ENCODE results near the gene GSTM2. TPM values are rescaled to one million over a fixed set of nuclear protein-coding genes. Genes with fewer than 3 reads are reported as not detected.
A peak's percentile ranks its signal among the peaks of the same experiment; 100 is the strongest.
"Not testable (repeated sequence)": the region's sequence is repeated elsewhere in the genome, so short reads cannot be mapped to it uniquely, and the experiment has no call there.

Gene GSTM2
- total RNA-seq, 1 donor from 2014 or later, result 76.9 TPM

GRCh38 chr1:109658533-109659042 is 9.3 kb upstream of the GSTM2 start:
- DNase-seq (ENCODE audit: low spot score, unreplicated experiment), result no peak
- no peak for TF ChIP-seq CTCF (IDR thresholded peaks at IDR 0.05; ENCODE audit: unreplicated experiment)
- Mint-ChIP-seq H3K36me3 (ENCODE audit: insufficient read depth) (peaks cover 10% of the 10 kb centered on the region), H3K27ac (no peak overlapping the region), H3K4me3 (ENCODE audit: low read depth) (peak overlapping the region; percentile 37), H3K4me1 (ENCODE audit: low read depth) (peaks cover 10% of the 10 kb centered on the region), H3K27me3 (peaks cover 9% of the 10 kb centered on the region), H3K9me3 (ENCODE audit: low read depth) (no peaks in the 10 kb centered on the region)

- no peak for DNase-seq (ENCODE audit: low spot score, unreplicated experiment)
- H3K9me3 Mint-ChIP-seq (ENCODE audit: low read depth), result no peaks in the 10 kb centered on the region
- H3K36me3 Mint-ChIP-seq (ENCODE audit: insufficient read depth), result peaks cover 10% of the 10 kb centered on the region
- no peak overlapping the region for H3K4me3 Mint-ChIP-seq (ENCODE audit: low read depth)
- peaks cover 7% of the 10 kb centered on the region for H3K27me3 Mint-ChIP-seq
- H3K27ac Mint-ChIP-seq, result no peak overlapping the region
- H3K4me1 Mint-ChIP-seq (ENCODE audit: low read depth), result peaks cover 9% of the 10 kb centered on the region
- TF ChIP-seq CTCF (IDR thresholded peaks at IDR 0.05; ENCODE audit: unreplicated experiment), result no peak
These were observed 8.7 kb upstream of the GSTM2 start for GRCh38 chr1:109659145-109659544.

- Mint-ChIP-seq H3K4me1 (ENCODE audit: low read depth) (peaks cover 5% of the 10 kb centered on the region), H3K36me3 (ENCODE audit: insufficient read depth) (peaks cover 10% of the 10 kb centered on the region), H3K27ac (peak overlapping the region; percentile 41), H3K4me3 (ENCODE audit: low read depth) (no peak overlapping the region), H3K9me3 (ENCODE audit: low read depth) (no peaks in the 10 kb centered on the region), H3K27me3 (no peaks in the 10 kb centered on the region)
- no peak for TF ChIP-seq CTCF (IDR thresholded peaks at IDR 0.05; ENCODE audit: unreplicated experiment)
- DNase-seq (ENCODE audit: low spot score, unreplicated experiment), result no peak
These were observed 7.7 kb upstream of the GSTM2 start for GRCh38 chr1:109659997-109660690.

- not testable (repeated sequence) for H3K9me3 Mint-ChIP-seq (ENCODE audit: low read depth); H3K4me1 Mint-ChIP-seq (ENCODE audit: low read depth); H3K27me3 Mint-ChIP-seq; H3K27ac Mint-ChIP-seq; H3K4me3 Mint-ChIP-seq (ENCODE audit: low read depth); DNase-seq (ENCODE audit: low spot score, unreplicated experiment)
- H3K36me3 Mint-ChIP-seq (ENCODE audit: insufficient read depth), result peaks cover 12% of the 10 kb centered on the region
These were observed 7.2 kb upstream of the GSTM2 start for GRCh38 chr1:109660691-109661026.

- peaks cover 12% of the 10 kb centered on the region for H3K36me3 Mint-ChIP-seq (ENCODE audit: insufficient read depth)
- peaks cover 3% of the 10 kb centered on the region for H3K4me1 Mint-ChIP-seq (ENCODE audit: low read depth)
- H3K27me3 Mint-ChIP-seq, result no peaks in the 10 kb centered on the region
- no peak overlapping the region for H3K4me3 Mint-ChIP-seq (ENCODE audit: low read depth)
- DNase-seq (ENCODE audit: low spot score, unreplicated experiment), result no peak
- H3K27ac Mint-ChIP-seq, result no peak overlapping the region
- H3K9me3 Mint-ChIP-seq (ENCODE audit: low read depth), result no peaks in the 10 kb centered on the region
- TF ChIP-seq CTCF (IDR thresholded peaks at IDR 0.05; ENCODE audit: unreplicated experiment), result no peak
These were observed 6.5 kb upstream of the GSTM2 start for GRCh38 chr1:109661391-109661790.

GRCh38 chr1:109664671-109665070 is 3.2 kb upstream of the GSTM2 start:
- H3K36me3 Mint-ChIP-seq (ENCODE audit: insufficient read depth), result peaks cover 11% of the 10 kb centered on the region
- DNase-seq (ENCODE audit: low spot score, unreplicated experiment), result no peak
- peaks cover 7% of the 10 kb centered on the region for H3K4me1 Mint-ChIP-seq (ENCODE audit: low read depth)
- no peak overlapping the region for H3K4me3 Mint-ChIP-seq (ENCODE audit: low read depth)
- no peaks in the 10 kb centered on the region for H3K9me3 Mint-ChIP-seq (ENCODE audit: low read depth)
- no peak for TF ChIP-seq CTCF (IDR thresholded peaks at IDR 0.05; ENCODE audit: unreplicated experiment)
- H3K27ac Mint-ChIP-seq, result no peak overlapping the region
- H3K27me3 Mint-ChIP-seq, result no peaks in the 10 kb centered on the region
